Stomach (tissue), 9 donors: ENCODE results near the gene EAF1. TPM values are rescaled to one million over a fixed set of nuclear protein-coding genes. Genes with fewer than 3 reads are reported as not detected.
"Not testable (repeated sequence)": the region's sequence is repeated elsewhere in the genome, so short reads cannot be mapped to it uniquely, and the experiment has no call there.

Source experiments
- DNase-seq, 2 donors: peaks; one replicate each; pipeline versions ENCODE4 v3.0.0 to v3.0.0-alpha.2; 2013 to 2019
- H3K27ac ChIP-seq, 5 donors: fragments of 200-600 bp in 4 of 5; sonication (generic) in 4 of 5; one replicate each; pipeline ENCODE4 v1.5.1; 2013 to 2019; ENCODE audit warnings: mild to moderate bottlenecking in 1 of 5, moderate library complexity in 1 of 5
- H3K27me3 ChIP-seq, 3 donors: fragments of 200-600 bp; sonication (generic); one replicate each; pipeline ENCODE4 v1.5.1; 2017 to 2019; ENCODE audit warnings: mixed run types in 1 of 3
- H3K36me3 ChIP-seq, 4 donors: fragments of 200-600 bp; sonication (generic); 1 replicate in 3 of 4; 2 replicates in 1 of 4; pipeline ENCODE4 v1.5.1; 2016 to 2019
- H3K4me1 ChIP-seq, 4 donors: fragments of 200-600 bp; sonication (generic); one replicate each; pipeline ENCODE4 v1.5.1; 2016 to 2019
- H3K4me3 ChIP-seq, 4 donors: fragments of 200-600 bp; sonication (generic) in 3 of 4; one replicate each; pipeline ENCODE4 v1.5.1; 2016 to 2019; ENCODE audit warnings: mild to moderate bottlenecking in 1 of 4
- H3K9me3 ChIP-seq, 4 donors: fragments of 200-600 bp; sonication (generic); one replicate each; pipeline ENCODE4 v1.5.1; 2016 to 2019
- CTCF ChIP-seq, 7 experiments: fragments of 450-650 bp in 4 of 7; fragments of 200-600 bp in 3 of 7; sonication (generic) in 3 of 7; IDR thresholded peaks; one replicate each; pipeline ENCODE4 v1.5.1; 2016 to 2019; ENCODE audit warnings: antibody characterized with exemption in 7 of 7, control low read depth in 2 of 7, mild to moderate bottlenecking in 1 of 7
- EP300 ChIP-seq: sonication (generic); formaldehyde crosslinking; IDR thresholded peaks from one replicate; pipeline ENCODE4 v1.6.1; 2017; ENCODE audit warnings: antibody characterized with exemption
- POLR2A ChIP-seq, 4 donors: fragments of 450-650 bp; IDR thresholded peaks; one replicate each; pipeline ENCODE4 v1.6.1; 2016; ENCODE audit warnings: antibody characterized with exemption in 4 of 4, control low read depth in 2 of 4, mild to moderate bottlenecking in 1 of 4, moderate library complexity in 1 of 4
- POLR2AphosphoS5 ChIP-seq, 3 donors: sonication (generic); formaldehyde crosslinking; IDR thresholded peaks; one replicate each; pipeline ENCODE4 v1.6.1; 2016; ENCODE audit warnings: antibody characterized with exemption in 3 of 3
- WGBS, 5 donors: extraction: QIAGEN DNeasy Blood & Tissue Kit in 3 of 5; methylation state at CpG; one replicate each; pipeline versions ENCODE4 v1.1.5 to v1.1.7; 2013 to 2018; 5-methylcytosine and 5-hydroxymethylcytosine counted together
- intact Hi-C: fragments of 100-400 bp; cut with DNase I; formaldehyde crosslinking; loops from one replicate; pipeline ENCODE4 v1.15.1; 2023; ENCODE audit warnings: low total_unique reads
- polyA plus RNA-seq, 3 donors: library from polyadenylated mRNA; stranded (reverse); fragments of 200-250 nt; gene quantifications; one replicate each; pipeline ENCODE4 v1.2.3, GENCODE V29; 2013
- total RNA-seq, 5 donors: library from RNA; depleted of rRNA; stranded (reverse); fragments of >200 nt; gene quantifications; one replicate each; pipeline versions ENCODE4 v1.1.0 to v1.2.3, GENCODE V29; 2014 to 2016
- donor health status: healthy with polysubstance abuse.
- donor health status: Bipolar disorder and iron deficiency.
- donor health status: healthy.

EAF1 gene
- total and polyA plus RNA-seq, 8 donors = 1.8 to 62.9 (median 15.9) TPM

- H3K27ac ChIP-seq, H3K9me3 ChIP-seq, H3K36me3 ChIP-seq, H3K4me1 ChIP-seq, DNase-seq, intact Hi-C loops, H3K4me3 ChIP-seq, H3K27me3 ChIP-seq: not testable (repeated sequence)
- peak in 2 of 7 experiments; percentile 29 to 36 for TF ChIP-seq CTCF (IDR thresholded peaks at IDR 0.05)
- WGBS, 5 donors = 82 to 95% (median 94%) methylated on average over 3 of the region's 3 CpGs
Measured at GRCh38 chr3:15398731-15399133, 28.7 kb upstream of the EAF1 start.

- H3K27ac ChIP-seq = no peak overlapping the region
- no peak for TF ChIP-seq EP300
- TF ChIP-seq POLR2AphosphoS5 (IDR thresholded peaks at IDR 0.05) = no peak
- no peak for TF ChIP-seq POLR2A (IDR thresholded peaks at IDR 0.05)
- no peak for TF ChIP-seq CTCF (IDR thresholded peaks at IDR 0.05)
- intact Hi-C loops = no loop called here
- H3K4me1 ChIP-seq = no peaks in the 10 kb centered on the region
- WGBS, 5 donors = 41 to 58% (median 52%) methylated on average over 5 of the region's 5 CpGs
- H3K36me3 ChIP-seq = peaks cover 0 to 8% (median 3%) of the 10 kb centered on the region in 4 donors
- peaks cover 0 to 6% (median 0%) of the 10 kb centered on the region in 4 donors for H3K9me3 ChIP-seq
- no peaks in the 10 kb centered on the region for H3K27me3 ChIP-seq
- no peak overlapping the region for H3K4me3 ChIP-seq
- DNase-seq = no peak
Measured at GRCh38 chr3:15399970-15400369, 27.4 kb upstream of the EAF1 start.

GRCh38 chr3:15401936-15402335 lies 25.5 kb upstream of the EAF1 start:
- Histone ChIP-seq H3K36me3 (peaks cover 0 to 6% (median 2%) of the 10 kb centered on the region in 4 donors), H3K4me3 (no peak overlapping the region), H3K27me3 (no peaks in the 10 kb centered on the region), H3K9me3 (peaks cover 0 to 5% (median 0%) of the 10 kb centered on the region in 4 donors), H3K27ac (no peak overlapping the region), H3K4me1 (no peaks in the 10 kb centered on the region)
- DNase-seq = no peak
- 79 to 89% (median 87%) methylated on average over 4 of the region's 4 CpGs for WGBS, 5 donors
- TF ChIP-seq CTCF (IDR thresholded peaks at IDR 0.05) = no peak
- no peak for TF ChIP-seq POLR2AphosphoS5 (IDR thresholded peaks at IDR 0.05)
- no peak for TF ChIP-seq EP300
- TF ChIP-seq POLR2A (IDR thresholded peaks at IDR 0.05) = no peak
- intact Hi-C loops = no loop called here

- H3K4me3 ChIP-seq = no peak overlapping the region
- intact Hi-C loops = no loop called here
- 45 to 69% (median 56%) methylated on average over 3 of the region's 3 CpGs for WGBS, 5 donors
Measured at GRCh38 chr3:15403495-15403894, 23.9 kb upstream of the EAF1 start.

More at GRCh38 chr3:15403495-15403894, 23.9 kb upstream of the EAF1 start:
- TF ChIP-seq EP300 (no peak), POLR2A (IDR thresholded peaks at IDR 0.05) (no peak), POLR2AphosphoS5 (IDR thresholded peaks at IDR 0.05) (no peak), CTCF (IDR thresholded peaks at IDR 0.05) (no peak)
- H3K36me3 ChIP-seq = peaks cover 0 to 5% (median 2%) of the 10 kb centered on the region in 4 donors
- DNase-seq = peak in 1 of 2 donors; percentile 49
- H3K27me3 ChIP-seq = no peaks in the 10 kb centered on the region
- H3K4me1 ChIP-seq = no peaks in the 10 kb centered on the region
- H3K9me3 ChIP-seq = no peaks in the 10 kb centered on the region
- H3K27ac ChIP-seq = no peak overlapping the region
